ENCODE data around the gene CPE. TPM values are rescaled to one million over a fixed set of nuclear protein-coding genes. Genes with fewer than 3 reads are reported as not detected.

The CPE gene
- total and polyA plus RNA-seq, 4 donors = 3.0 to 5.6 (median 4.5) TPM

GRCh38 chr4:165517216-165517615, 138.4 kb downstream of the CPE start:
- 90% methylated on average over 1 of the region's 1 CpG for WGBS
- TF ChIP-seq REST (IDR thresholded peaks at IDR 0.05) (no peak), RXRA (IDR thresholded peaks at IDR 0.05) (no peak), EGR1 (IDR thresholded peaks at IDR 0.05; ENCODE audit: low read depth in 2 of 2) (no peak), CTCF (IDR thresholded peaks at IDR 0.05; ENCODE audit: low read depth, low read length, missing input control) (no peak), SP1 (IDR thresholded peaks at IDR 0.05) (no peak), HNF4G (IDR thresholded peaks at IDR 0.05) (no peak), RAD21 (IDR thresholded peaks at IDR 0.05) (no peak), TAF1 (conservative IDR thresholded peaks at IDR 0.05) (no peak), GABPA (IDR thresholded peaks at IDR 0.05 in 1 of 2, conservative IDR thresholded peaks at IDR 0.05 in 1 of 2) (no peak), ZBTB33 (IDR thresholded peaks at IDR 0.05) (no peak), MAX (IDR thresholded peaks at IDR 0.05) (no peak), NR2F2 (IDR thresholded peaks at IDR 0.05) (no peak), FOXA1 (IDR thresholded peaks at IDR 0.05) (no peak), HNF4A (conservative IDR thresholded peaks at IDR 0.05) (no peak), YY1 (IDR thresholded peaks at IDR 0.05) (no peak), ATF3 (IDR thresholded peaks at IDR 0.05) (no peak), FOXA2 (IDR thresholded peaks at IDR 0.05) (no peak)

More at GRCh38 chr4:165517216-165517615, 138.4 kb downstream of the CPE start:
- Histone ChIP-seq H3K4me3 (ENCODE audit: low read depth in 1 of 3, low read length in 3 of 3) (no peak overlapping the region), H3K36me3 (ENCODE audit: control insufficient read depth in 4 of 4, insufficient read depth in 3 of 4, low read depth in 1 of 4, low read length in 3 of 4) (no peaks in the 10 kb centered on the region), H3K27me3 (ENCODE audit: control insufficient read depth in 4 of 4, insufficient read depth in 4 of 4, low read length in 3 of 4) (peaks cover 0 to 3% (median 0%) of the 10 kb centered on the region in 4 donors), H3K9ac (ENCODE audit: low read depth in 1 of 2, low read length in 2 of 2) (no peak overlapping the region), H3K9me3 (ENCODE audit: control insufficient read depth in 4 of 4, low read length in 3 of 4) (no peaks in the 10 kb centered on the region), H3K4me1 (ENCODE audit: control insufficient read depth in 4 of 4, insufficient read depth in 4 of 4, low read length in 3 of 4) (peaks cover 0 to 14% (median 9%) of the 10 kb centered on the region in 4 donors), H3K27ac (ENCODE audit: low read depth in 1 of 2, low read length in 2 of 2) (no peak overlapping the region)
- DNase-seq (ENCODE audit: low spot score) = no peak
